Measurements from ENCODE around the gene PRKAG1.

DNA sequence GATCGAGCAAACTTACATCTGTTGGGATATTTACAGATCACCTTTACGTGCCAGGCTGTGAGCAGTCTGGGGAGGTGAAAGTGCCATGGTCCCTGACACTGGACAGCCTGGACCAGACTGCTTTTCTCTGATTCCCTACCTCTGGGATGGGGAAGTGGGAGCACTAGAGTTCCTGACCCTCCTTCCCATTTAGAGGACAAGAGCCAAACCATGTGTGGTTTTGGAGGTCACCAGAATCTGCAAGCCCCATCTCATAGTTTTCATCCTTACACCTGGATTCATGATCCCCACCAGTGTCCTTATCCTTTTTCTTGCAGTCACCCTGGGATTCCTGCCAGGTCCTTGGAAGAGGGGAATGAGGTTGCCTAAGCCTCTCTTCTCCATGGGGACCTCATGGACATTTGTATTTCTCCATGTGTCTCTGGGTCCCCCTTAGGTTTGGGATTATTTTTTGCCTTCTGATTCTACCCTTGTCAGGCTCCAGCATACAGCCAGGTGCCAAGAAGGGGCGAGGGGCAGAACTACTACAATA, 45.6 kb downstream of the PRKAG1 start:
- TF ChIP-seq POLR2A (IDR thresholded peaks at IDR 0.05) = no peak
- TF ChIP-seq, protein P1, sequence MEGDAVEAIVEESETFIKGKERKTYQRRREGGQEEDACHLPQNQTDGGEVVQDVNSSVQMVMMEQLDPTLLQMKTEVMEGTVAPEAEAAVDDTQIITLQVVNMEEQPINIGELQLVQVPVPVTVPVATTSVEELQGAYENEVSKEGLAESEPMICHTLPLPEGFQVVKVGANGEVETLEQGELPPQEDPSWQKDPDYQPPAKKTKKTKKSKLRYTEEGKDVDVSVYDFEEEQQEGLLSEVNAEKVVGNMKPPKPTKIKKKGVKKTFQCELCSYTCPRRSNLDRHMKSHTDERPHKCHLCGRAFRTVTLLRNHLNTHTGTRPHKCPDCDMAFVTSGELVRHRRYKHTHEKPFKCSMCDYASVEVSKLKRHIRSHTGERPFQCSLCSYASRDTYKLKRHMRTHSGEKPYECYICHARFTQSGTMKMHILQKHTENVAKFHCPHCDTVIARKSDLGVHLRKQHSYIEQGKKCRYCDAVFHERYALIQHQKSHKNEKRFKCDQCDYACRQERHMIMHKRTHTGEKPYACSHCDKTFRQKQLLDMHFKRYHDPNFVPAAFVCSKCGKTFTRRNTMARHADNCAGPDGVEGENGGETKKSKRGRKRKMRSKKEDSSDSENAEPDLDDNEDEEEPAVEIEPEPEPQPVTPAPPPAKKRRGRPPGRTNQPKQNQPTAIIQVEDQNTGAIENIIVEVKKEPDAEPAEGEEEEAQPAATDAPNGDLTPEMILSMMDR (IDR thresholded peaks at IDR 0.05) = no peak

Data from vagina (tissue), 2 donors.